KOPT-K1 (cell line): ENCODE data around the gene SLC36A4.
"Not testable (repeated sequence)": the region's sequence is repeated elsewhere in the genome, so short reads cannot be mapped to it uniquely, and the experiment has no call there.

Experiments
- H3K27ac ChIP-seq: fragments of 200-600 bp; sonication (generic); 2 replicates; pipeline ENCODE4 v1.5.1; 2016; ENCODE audit warnings: antibody characterized with exemption, mild to moderate bottlenecking, low read depth, low read length; ENCODE audit not compliant: poor library complexity, severe bottlenecking
- H3K36me3 ChIP-seq: fragments of 200-600 bp; sonication (generic); 2 replicates; pipeline ENCODE4 v1.5.1; 2017; ENCODE audit warnings: antibody characterized with exemption, mild to moderate bottlenecking, low read length, moderate library complexity; ENCODE audit not compliant: insufficient read depth
- H3K9me3 ChIP-seq: fragments of 200-600 bp; sonication (generic); 2 replicates; pipeline ENCODE4 v1.5.1; 2017; ENCODE audit warnings: antibody characterized with exemption, low read length, mild to moderate bottlenecking; ENCODE audit not compliant: insufficient read depth, poor library complexity, severe bottlenecking

SLC36A4 gene

DNA sequence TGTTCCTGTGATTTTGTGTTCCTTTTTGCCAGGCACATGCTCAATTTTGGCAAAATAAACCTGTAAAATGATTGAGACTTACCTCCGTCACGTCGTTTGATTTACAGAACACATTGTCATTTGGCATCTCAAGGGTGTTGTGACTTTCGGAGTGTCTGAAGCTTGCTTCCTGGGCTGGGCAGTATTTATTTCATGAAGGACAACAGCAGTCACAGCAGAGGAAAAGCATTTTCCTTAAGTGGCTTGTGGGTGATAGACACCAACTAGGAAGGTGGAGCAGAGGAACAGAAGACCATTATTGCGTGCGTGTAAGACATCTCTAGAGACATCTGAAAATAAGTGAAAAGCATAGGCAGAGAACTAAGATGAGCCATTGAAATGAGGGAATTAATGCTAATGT, 80.2 kb downstream of the SLC36A4 start:
- H3K36me3 ChIP-seq = no peaks in the 10 kb centered on the region
- H3K27ac ChIP-seq = no peak overlapping the region
- no peaks in the 10 kb centered on the region for H3K9me3 ChIP-seq

DNA sequence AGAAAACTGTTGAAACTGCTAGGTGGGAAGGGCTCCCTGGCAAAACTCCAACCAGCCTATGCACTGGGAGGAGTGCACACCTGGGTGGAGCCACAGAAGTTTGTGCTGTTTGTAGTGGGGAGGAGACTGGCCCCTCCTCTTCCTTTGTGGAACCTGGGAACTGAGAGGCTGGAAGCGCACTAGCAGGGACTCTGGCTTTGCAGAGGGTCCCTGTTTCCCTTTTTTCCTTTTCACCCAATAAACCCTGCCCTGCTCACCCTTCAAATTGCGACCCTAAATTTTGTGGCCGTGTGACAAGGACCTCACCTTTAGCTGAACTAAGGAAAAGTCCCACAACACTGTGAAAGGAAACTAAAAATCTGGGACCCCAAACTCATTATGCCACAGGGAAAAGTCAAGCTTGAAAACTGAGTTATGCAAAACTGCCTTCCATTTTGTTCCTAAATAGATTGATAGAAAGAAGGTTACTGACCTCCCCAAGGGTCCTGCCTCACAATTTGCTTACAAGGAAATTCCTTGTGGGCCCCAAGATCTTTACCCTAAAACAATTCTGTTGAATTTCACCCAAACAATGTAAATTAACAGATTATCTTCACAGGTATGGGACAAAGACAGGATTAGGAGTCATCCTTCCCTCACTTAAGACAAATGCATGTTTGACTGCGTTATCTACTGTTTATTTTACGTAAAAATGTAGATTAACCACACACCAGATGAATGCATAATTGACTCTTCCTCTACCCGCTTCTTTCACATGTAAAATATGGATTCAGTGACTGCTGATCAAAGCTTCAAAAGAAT, 81.0 kb downstream of the SLC36A4 start:
- Histone ChIP-seq H3K36me3 (no peaks in the 10 kb centered on the region), H3K9me3 (no peaks in the 10 kb centered on the region), H3K27ac (no peak overlapping the region)

DNA sequence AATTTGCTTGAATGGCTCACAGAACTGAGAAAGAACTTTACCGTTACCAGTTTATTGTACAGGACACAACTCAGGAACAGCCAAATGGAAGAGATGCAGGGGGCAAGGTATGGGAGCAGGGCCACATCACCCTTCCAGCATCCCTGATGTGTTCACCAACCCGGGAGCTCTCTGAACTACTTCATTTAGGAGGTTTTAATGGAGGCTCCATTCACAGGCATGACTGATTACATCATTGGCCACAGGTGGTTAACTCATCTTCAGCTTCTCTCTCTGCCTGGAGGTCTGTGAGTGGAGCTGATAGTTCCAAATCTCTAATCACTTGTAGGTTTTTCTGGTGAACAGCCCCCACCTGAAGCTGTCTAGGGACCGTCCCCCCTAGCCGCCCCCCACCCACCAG, 83.5 kb downstream of the SLC36A4 start:
- Histone ChIP-seq H3K27ac (no peak overlapping the region), H3K9me3 (no peaks in the 10 kb centered on the region), H3K36me3 (no peaks in the 10 kb centered on the region)

DNA sequence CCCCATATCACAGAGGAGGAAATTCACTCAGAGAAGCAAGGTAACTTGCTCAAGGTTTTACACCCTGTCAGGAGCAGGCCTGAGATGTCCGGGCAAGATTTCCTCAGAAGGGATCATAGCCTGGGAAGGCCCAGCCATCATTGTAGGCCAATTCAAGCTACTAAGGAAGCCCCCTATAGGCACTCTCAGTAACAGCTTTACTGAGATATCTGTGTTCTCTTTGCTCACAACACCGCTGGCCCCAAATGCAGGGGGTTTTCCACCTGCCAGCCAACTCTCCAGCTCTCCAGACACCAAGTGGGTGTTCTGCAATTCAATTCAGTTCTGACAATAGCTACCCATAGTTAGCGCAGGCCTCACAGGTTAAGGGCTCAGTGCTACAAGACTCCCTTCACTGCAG, 84.0 kb downstream of the SLC36A4 start:
- H3K9me3 ChIP-seq = no peaks in the 10 kb centered on the region
- H3K36me3 ChIP-seq = no peaks in the 10 kb centered on the region
- H3K27ac ChIP-seq = no peak overlapping the region

DNA sequence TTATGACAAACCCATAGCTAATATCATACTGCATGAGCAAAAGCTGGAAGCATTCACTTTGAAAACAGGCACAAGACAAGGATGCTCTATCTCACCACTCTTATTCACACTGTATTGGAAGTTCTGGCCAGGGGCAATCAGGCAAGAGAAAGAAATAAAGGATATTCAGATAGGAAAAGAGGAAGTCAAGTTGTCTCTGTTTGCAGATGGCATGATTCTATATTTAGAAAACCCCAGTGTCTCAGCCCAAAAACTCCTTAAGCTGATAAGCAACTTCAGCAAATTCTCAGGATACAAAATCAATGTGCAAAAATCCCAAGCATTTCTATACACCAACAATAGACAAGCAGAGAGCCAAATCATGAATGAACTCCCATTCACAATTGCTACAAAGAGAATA, 86.6 kb downstream of the SLC36A4 start:
- not testable (repeated sequence) for H3K36me3 ChIP-seq, H3K27ac ChIP-seq

DNA sequence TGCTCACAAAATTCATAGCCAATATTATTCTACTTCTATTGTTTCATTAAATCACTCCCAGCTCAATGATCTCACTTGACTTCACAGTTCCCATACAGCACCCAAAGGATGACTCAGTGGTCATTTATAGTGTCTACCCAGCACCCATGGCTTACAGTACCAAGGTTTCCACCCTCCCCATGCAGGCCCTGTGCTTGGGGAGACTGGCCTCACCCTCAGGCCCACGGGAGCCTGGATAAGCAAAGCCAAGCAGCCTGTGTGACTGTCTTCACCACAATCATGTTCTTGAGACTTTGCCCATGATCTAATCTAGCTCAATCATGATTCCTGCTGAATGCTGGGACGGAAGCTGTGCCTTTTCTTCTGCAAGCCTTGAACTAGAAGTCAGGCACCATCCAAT, 97.6 kb downstream of the SLC36A4 start:
- no peak overlapping the region for H3K27ac ChIP-seq
- no peaks in the 10 kb centered on the region for H3K9me3 ChIP-seq
- H3K36me3 ChIP-seq = no peaks in the 10 kb centered on the region

More for the DNA sequence above, 86.6 kb downstream of the SLC36A4 start:
- not testable (repeated sequence) for H3K9me3 ChIP-seq

DNA sequence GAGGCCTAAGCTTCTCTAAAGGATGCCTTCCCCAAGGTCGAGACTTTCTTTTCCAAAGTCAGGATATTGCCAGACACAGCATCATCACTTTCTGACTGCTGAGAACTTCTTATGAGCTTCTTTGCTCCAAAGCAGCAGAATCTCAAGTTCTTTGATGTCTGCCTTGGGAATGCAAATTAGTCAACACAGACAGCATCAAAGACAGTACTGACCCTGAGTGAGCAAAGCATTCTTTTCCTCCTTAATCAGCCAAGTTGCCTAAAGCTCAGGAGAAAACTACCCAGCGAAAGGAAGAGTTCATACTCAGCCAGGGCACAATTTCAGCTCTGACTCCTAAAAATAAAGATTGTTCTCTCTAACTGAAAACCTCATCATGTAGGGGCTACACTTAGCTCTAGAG, 98.0 kb downstream of the SLC36A4 start:
- Histone ChIP-seq H3K27ac (no peak overlapping the region), H3K36me3 (no peaks in the 10 kb centered on the region), H3K9me3 (no peaks in the 10 kb centered on the region)
